T-helper 1 cell treated with Interleukin-12 subunit alpha and Interleukin-12 subunit beta and Interleukin-4 antibody, amounts not matched to agents 30 μg/mL and 1 μg/mL, for 36 hours (primary cell): Measurements from ENCODE around the gene LSM4.

Source experiments
- H3K27ac Mint-ChIP-seq: one replicate; pipeline ENCODE4 v1.8.0; 2021; ENCODE audit warnings: mild to moderate bottlenecking, mixed read lengths
- H3K27me3 Mint-ChIP-seq: one replicate; pipeline ENCODE4 v1.8.0; 2021; ENCODE audit warnings: low read depth, mixed read lengths
- H3K36me3 Mint-ChIP-seq: one replicate; pipeline ENCODE4 v1.8.0; 2021; ENCODE audit warnings: low read depth, mixed read lengths
- H3K4me1 Mint-ChIP-seq: one replicate; pipeline ENCODE4 v1.8.0; 2021; ENCODE audit warnings: low read depth, mixed read lengths
- H3K4me3 Mint-ChIP-seq: one replicate; pipeline ENCODE4 v1.8.0; 2021; ENCODE audit warnings: mild to moderate bottlenecking, moderate library complexity, mixed read lengths
- H3K9me3 Mint-ChIP-seq: one replicate; pipeline ENCODE4 v1.8.0; 2021; ENCODE audit warnings: mixed read lengths

Gene LSM4

GRCh38 chr19:18297308-18297707 lies 25.6 kb downstream of the LSM4 start:
- no peak overlapping the region for H3K4me3 Mint-ChIP-seq
- H3K36me3 Mint-ChIP-seq, result peaks cover 9% of the 10 kb centered on the region
- peak overlapping the region; percentile 65 for H3K27ac Mint-ChIP-seq
- no peaks in the 10 kb centered on the region for H3K27me3 Mint-ChIP-seq
- peaks cover 35% of the 10 kb centered on the region for H3K4me1 Mint-ChIP-seq
- H3K9me3 Mint-ChIP-seq, result peaks cover 4% of the 10 kb centered on the region

GRCh38 chr19:18295034-18295451 lies 27.8 kb downstream of the LSM4 start:
- H3K4me1 Mint-ChIP-seq, result peaks cover 44% of the 10 kb centered on the region
- peaks cover 4% of the 10 kb centered on the region for H3K9me3 Mint-ChIP-seq
- no peaks in the 10 kb centered on the region for H3K27me3 Mint-ChIP-seq
- H3K27ac Mint-ChIP-seq, result peak overlapping the region; percentile 100
- H3K4me3 Mint-ChIP-seq, result peak overlapping the region; percentile 78
- H3K36me3 Mint-ChIP-seq, result peaks cover 11% of the 10 kb centered on the region

DNA sequence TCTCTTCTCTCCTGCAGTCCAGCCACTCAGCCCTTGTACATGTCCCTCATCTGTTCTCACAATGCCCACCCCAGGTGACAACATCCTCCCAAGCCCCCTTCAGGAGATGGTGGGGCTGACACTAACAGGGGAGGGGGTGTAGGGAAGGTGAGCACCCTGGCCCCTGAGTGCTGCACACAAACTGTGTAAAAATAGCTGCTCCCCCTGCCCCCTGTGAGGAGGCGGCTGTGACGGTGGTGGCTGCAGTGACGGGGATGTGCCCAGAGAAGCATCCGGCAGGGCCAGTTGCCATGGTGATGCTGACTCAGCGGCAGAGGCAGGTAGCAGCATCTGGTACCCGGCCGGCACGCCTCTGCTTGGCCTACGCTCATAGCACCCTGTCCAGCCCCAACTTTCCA lies 28.4 kb downstream of the LSM4 start:
- peaks cover 4% of the 10 kb centered on the region for H3K9me3 Mint-ChIP-seq
- H3K4me3 Mint-ChIP-seq, result peak overlapping the region; percentile 78
- H3K36me3 Mint-ChIP-seq, result peaks cover 11% of the 10 kb centered on the region
- H3K27ac Mint-ChIP-seq, result peak overlapping the region; percentile 100
- H3K27me3 Mint-ChIP-seq, result no peaks in the 10 kb centered on the region
- H3K4me1 Mint-ChIP-seq, result peaks cover 49% of the 10 kb centered on the region

- Mint-ChIP-seq H3K27ac (peak overlapping the region; percentile 100), H3K4me1 (peaks cover 48% of the 10 kb centered on the region), H3K36me3 (peaks cover 11% of the 10 kb centered on the region), H3K9me3 (peaks cover 4% of the 10 kb centered on the region), H3K4me3 (peak overlapping the region; percentile 98), H3K27me3 (no peaks in the 10 kb centered on the region)
Measured at GRCh38 chr19:18293642-18294466, 29.0 kb downstream of the LSM4 start.

- Mint-ChIP-seq H3K4me1 (peaks cover 49% of the 10 kb centered on the region), H3K4me3 (peak overlapping the region; percentile 98), H3K36me3 (peaks cover 11% of the 10 kb centered on the region), H3K9me3 (peaks cover 4% of the 10 kb centered on the region), H3K27me3 (no peaks in the 10 kb centered on the region), H3K27ac (peak overlapping the region; percentile 100)
Measured at GRCh38 chr19:18292810-18293641, 29.9 kb downstream of the LSM4 start.

- Mint-ChIP-seq H3K27me3 (no peaks in the 10 kb centered on the region), H3K4me1 (peaks cover 49% of the 10 kb centered on the region), H3K36me3 (peaks cover 11% of the 10 kb centered on the region), H3K27ac (peak overlapping the region; percentile 100), H3K9me3 (peaks cover 4% of the 10 kb centered on the region), H3K4me3 (peak overlapping the region; percentile 98)
Measured at GRCh38 chr19:18292462-18292809, 30.4 kb downstream of the LSM4 start.

DNA sequence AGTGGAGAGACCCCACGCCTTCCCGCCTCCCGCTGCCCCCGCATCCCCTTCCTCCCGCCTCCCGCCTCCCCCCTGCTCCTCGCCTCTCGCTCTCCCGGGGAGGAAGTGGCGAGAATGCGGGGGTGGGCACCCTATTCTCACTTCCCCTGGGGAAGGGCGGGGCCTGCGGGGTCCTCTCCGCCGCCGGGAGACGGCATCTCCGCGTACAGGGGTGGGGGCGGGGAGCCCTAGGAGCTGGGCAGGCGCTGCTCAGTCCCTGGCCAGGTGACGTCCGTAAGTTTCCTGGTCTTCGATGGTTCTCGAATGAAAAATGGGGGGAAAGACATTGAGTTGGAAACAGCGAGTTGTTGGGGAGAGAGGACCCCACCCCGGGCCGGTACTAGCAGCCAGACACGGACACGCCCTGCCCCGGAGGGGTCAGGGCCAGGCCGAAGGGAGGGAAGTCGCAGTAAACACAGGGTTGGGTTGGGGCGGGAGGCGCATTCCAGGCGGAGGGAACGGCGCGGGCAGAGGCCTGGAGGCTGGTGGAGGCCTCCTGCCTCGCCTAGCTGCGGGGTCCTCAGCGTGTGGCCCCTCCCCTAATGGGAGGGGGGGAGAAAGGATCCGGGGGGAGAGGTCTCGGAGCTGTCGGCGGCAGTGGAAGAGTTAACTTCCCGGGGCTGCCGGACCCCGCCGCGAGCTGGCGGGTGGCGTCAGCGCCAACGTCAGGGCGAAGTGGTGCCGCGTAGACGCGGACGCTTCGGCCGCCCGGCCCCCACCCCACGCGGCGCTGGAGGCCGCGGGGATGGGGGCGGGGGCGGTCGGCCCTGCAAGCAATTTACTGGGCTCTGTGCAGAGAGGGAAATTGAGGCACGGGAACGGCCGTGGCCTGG lies 31.1 kb downstream of the LSM4 start:
- H3K27ac Mint-ChIP-seq, result peak overlapping the region; percentile 100
- H3K36me3 Mint-ChIP-seq, result peaks cover 8% of the 10 kb centered on the region
- peaks cover 49% of the 10 kb centered on the region for H3K4me1 Mint-ChIP-seq
- H3K9me3 Mint-ChIP-seq, result peaks cover 4% of the 10 kb centered on the region
- H3K27me3 Mint-ChIP-seq, result no peaks in the 10 kb centered on the region
- peak overlapping the region; percentile 98 for H3K4me3 Mint-ChIP-seq

GRCh38 chr19:18291019-18291524 lies 31.8 kb downstream of the LSM4 start:
- peaks cover 52% of the 10 kb centered on the region for H3K4me1 Mint-ChIP-seq
- no peaks in the 10 kb centered on the region for H3K27me3 Mint-ChIP-seq
- H3K9me3 Mint-ChIP-seq, result peaks cover 3% of the 10 kb centered on the region
- H3K36me3 Mint-ChIP-seq, result peaks cover 10% of the 10 kb centered on the region
- H3K4me3 Mint-ChIP-seq, result peak overlapping the region; percentile 95
- H3K27ac Mint-ChIP-seq, result peak overlapping the region; percentile 97

GRCh38 chr19:18290302-18291018 lies 32.4 kb downstream of the LSM4 start:
- peaks cover 10% of the 10 kb centered on the region for H3K36me3 Mint-ChIP-seq
- peak overlapping the region; percentile 95 for H3K4me3 Mint-ChIP-seq
- H3K4me1 Mint-ChIP-seq, result peaks cover 51% of the 10 kb centered on the region
- H3K27ac Mint-ChIP-seq, result peak overlapping the region; percentile 97
- no peaks in the 10 kb centered on the region for H3K9me3 Mint-ChIP-seq
- H3K27me3 Mint-ChIP-seq, result no peaks in the 10 kb centered on the region

- Mint-ChIP-seq H3K27ac (peak overlapping the region; percentile 97), H3K27me3 (no peaks in the 10 kb centered on the region), H3K36me3 (peaks cover 10% of the 10 kb centered on the region), H3K4me3 (peak overlapping the region; percentile 50), H3K9me3 (no peaks in the 10 kb centered on the region), H3K4me1 (peaks cover 54% of the 10 kb centered on the region)
Measured at GRCh38 chr19:18289471-18290301, 33.2 kb downstream of the LSM4 start.

GRCh38 chr19:18287836-18288772 lies 34.8 kb downstream of the LSM4 start:
- Mint-ChIP-seq H3K27ac (peak overlapping the region; percentile 86), H3K9me3 (no peaks in the 10 kb centered on the region), H3K4me3 (no peak overlapping the region), H3K36me3 (peaks cover 11% of the 10 kb centered on the region), H3K4me1 (peaks cover 44% of the 10 kb centered on the region), H3K27me3 (no peaks in the 10 kb centered on the region)

- H3K9me3 Mint-ChIP-seq, result no peaks in the 10 kb centered on the region
- no peaks in the 10 kb centered on the region for H3K27me3 Mint-ChIP-seq
- H3K36me3 Mint-ChIP-seq, result peaks cover 9% of the 10 kb centered on the region
- no peak overlapping the region for H3K4me3 Mint-ChIP-seq
- H3K4me1 Mint-ChIP-seq, result peaks cover 50% of the 10 kb centered on the region
- H3K27ac Mint-ChIP-seq, result peak overlapping the region; percentile 38
Measured at GRCh38 chr19:18286973-18287635, 35.8 kb downstream of the LSM4 start.
